Measurements from ENCODE around the gene ENPP7.

DNA sequence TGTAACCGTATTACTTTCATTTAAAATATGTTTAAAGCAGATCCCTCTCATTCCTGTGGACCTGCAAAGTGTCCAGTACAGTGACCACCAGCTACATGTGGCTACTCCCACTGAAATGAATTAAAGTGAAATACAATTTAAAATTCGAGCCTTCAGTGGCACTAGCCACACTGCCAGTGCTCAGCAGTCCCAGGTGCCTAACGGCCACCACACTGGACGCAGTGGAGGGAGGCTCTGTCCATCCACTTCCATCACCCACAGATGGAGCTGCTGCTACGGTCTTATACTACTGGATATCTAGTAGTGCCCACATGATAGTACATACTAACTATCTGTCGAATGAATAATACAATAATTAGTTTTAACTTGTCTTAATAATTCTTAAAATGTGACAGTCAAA, 44.9 kb downstream of the ENPP7 start:
- TF ChIP-seq, protein P1, sequence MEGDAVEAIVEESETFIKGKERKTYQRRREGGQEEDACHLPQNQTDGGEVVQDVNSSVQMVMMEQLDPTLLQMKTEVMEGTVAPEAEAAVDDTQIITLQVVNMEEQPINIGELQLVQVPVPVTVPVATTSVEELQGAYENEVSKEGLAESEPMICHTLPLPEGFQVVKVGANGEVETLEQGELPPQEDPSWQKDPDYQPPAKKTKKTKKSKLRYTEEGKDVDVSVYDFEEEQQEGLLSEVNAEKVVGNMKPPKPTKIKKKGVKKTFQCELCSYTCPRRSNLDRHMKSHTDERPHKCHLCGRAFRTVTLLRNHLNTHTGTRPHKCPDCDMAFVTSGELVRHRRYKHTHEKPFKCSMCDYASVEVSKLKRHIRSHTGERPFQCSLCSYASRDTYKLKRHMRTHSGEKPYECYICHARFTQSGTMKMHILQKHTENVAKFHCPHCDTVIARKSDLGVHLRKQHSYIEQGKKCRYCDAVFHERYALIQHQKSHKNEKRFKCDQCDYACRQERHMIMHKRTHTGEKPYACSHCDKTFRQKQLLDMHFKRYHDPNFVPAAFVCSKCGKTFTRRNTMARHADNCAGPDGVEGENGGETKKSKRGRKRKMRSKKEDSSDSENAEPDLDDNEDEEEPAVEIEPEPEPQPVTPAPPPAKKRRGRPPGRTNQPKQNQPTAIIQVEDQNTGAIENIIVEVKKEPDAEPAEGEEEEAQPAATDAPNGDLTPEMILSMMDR (IDR thresholded peaks at IDR 0.05 in 4 of 5, conservative IDR thresholded peaks at IDR 0.05 in 1 of 5), result no peak
- TF ChIP-seq POLR2A (IDR thresholded peaks at IDR 0.05), result no peak
